Fibroblast of lung (primary cell): Measurements from ENCODE around the gene KRT20. TPM values are rescaled to one million over a fixed set of nuclear protein-coding genes. Genes with fewer than 3 reads are reported as not detected.

Source experiments
- DNase-seq, 2 donors: peaks; one replicate each; pipeline versions ENCODE4 v3.0.0 to v3.0.0-alpha.2; 2010; ENCODE audit warnings: low read depth in 2 of 2
- H2AFZ ChIP-seq: 2 replicates; pipeline ENCODE4 v1.5.1; 2012; ENCODE audit warnings: low read length, control low read depth, inconsistent platforms
- H3K27ac ChIP-seq: 2 replicates; pipeline ENCODE4 v1.5.1; 2011; ENCODE audit warnings: low read length, control low read depth; ENCODE audit not compliant: insufficient read depth
- H3K27me3 ChIP-seq: 2 replicates; pipeline ENCODE4 v1.5.1; 2011; ENCODE audit warnings: mild to moderate bottlenecking, low read length; ENCODE audit not compliant: control insufficient read depth, insufficient read depth
- H3K36me3 ChIP-seq: 2 replicates; pipeline ENCODE4 v1.5.1; 2011; ENCODE audit warnings: low read length; ENCODE audit not compliant: control insufficient read depth, insufficient read depth
- H3K4me1 ChIP-seq: 2 replicates; pipeline ENCODE4 v1.5.1; 2011; ENCODE audit warnings: low read length; ENCODE audit not compliant: control insufficient read depth, insufficient read depth; ENCODE audit errors: extremely low read depth
- H3K4me2 ChIP-seq: 2 replicates; pipeline ENCODE4 v1.5.1; 2011; ENCODE audit warnings: low read length, control low read depth; ENCODE audit not compliant: insufficient read depth; ENCODE audit errors: extremely low read depth
- H3K4me3 ChIP-seq, 4 experiments: fragments of 200-600 bp in 1 of 4; sonication (generic) in 1 of 4; replicated peaks in 1 of 4; 2 replicates each; pipeline ENCODE4 v1.5.1; 2011 to 2016; ENCODE audit warnings: low read length in 4 of 4, low read depth in 3 of 4, mild to moderate bottlenecking in 3 of 4, control low read depth in 2 of 4, inconsistent platforms in 1 of 4, mixed read lengths in 1 of 4; ENCODE audit not compliant: insufficient read depth in 1 of 4; ENCODE audit errors: control extremely low read depth in 1 of 4
- H3K79me2 ChIP-seq: 2 replicates; pipeline ENCODE4 v1.5.1; 2012; ENCODE audit warnings: mild to moderate bottlenecking, low read length, inconsistent platforms; ENCODE audit not compliant: control insufficient read depth, insufficient read depth
- H3K9ac ChIP-seq: 2 replicates; pipeline ENCODE4 v1.5.1; 2011; ENCODE audit warnings: mild to moderate bottlenecking, low read length, control low read depth; ENCODE audit not compliant: insufficient read depth
- H3K9me3 ChIP-seq: 2 replicates; pipeline ENCODE4 v1.5.1; 2012; ENCODE audit warnings: low read depth, low read length; ENCODE audit not compliant: control insufficient read depth, insufficient read depth
- H4K20me1 ChIP-seq: 2 replicates; pipeline ENCODE4 v1.5.1; 2011; ENCODE audit warnings: low read length; ENCODE audit not compliant: control insufficient read depth, insufficient read depth; ENCODE audit errors: extremely low read depth
- EZH2 ChIP-seq: IDR thresholded peaks from 2 replicates; pipeline ENCODE4 v1.5.1; 2012; ENCODE audit warnings: low read length, control low read depth, mild to moderate bottlenecking; ENCODE audit errors: missing control alignments
- polyA plus RNA-seq, 2 donors: library from polyadenylated mRNA; depleted of rRNA in 1 of 2; stranded (reverse) in 1 of 2; unstranded in 1 of 2; fragments of >200 nt; gene quantifications; 2 replicates each; pipeline ENCODE4 v1.2.1, GENCODE V29; 2011 to 2012; ENCODE audit warnings: missing spikeins in 1 of 2
- total RNA-seq: library from RNA; depleted of rRNA; stranded (reverse); fragments of >200 nt; gene quantifications from 2 replicates; pipeline ENCODE4 v1.2.1, GENCODE V29; 2014
- TF ChIP-seq, protein P1 (sequence below), 2 donors: IDR thresholded peaks in 1 of 2; conservative IDR thresholded peaks in 1 of 2; 1 replicate in 1 of 2; 2 replicates in 1 of 2; pipeline ENCODE4 v1.5.1; 2011 to 2012; ENCODE audit warnings: low read length in 2 of 2, control low read depth in 1 of 2, inconsistent platforms in 1 of 2, low read depth in 1 of 2, mild to moderate bottlenecking in 1 of 2

The KRT20 gene
- total and polyA plus RNA-seq, 2 donors (not counting 1 experiment from before 2014, with no cell fraction given), result not detected

DNA sequence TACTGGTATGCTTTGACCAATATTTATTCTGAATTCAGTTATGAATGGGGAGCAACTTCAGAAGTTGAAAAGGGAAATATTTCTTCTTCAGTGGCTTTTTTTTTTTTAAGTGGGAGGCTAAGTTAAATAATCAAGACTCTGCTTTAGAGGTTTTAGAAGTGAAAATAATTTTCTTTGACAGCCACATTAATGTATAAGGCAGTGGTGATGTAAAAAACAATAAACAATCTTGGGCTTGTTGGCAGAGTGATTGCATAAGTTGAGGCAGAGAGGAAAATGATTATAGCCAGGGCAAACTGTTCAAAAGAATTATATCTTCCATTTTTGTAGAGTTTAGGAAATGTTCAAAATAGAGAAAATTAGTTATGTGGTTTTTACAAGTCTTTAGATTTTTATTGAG lies 12.6 kb downstream of the KRT20 start:
- Histone ChIP-seq H3K9me3 (no peaks in the 10 kb centered on the region), H3K36me3 (no peaks in the 10 kb centered on the region), H2AFZ (no peak overlapping the region), H3K4me2 (no peak overlapping the region), H3K4me1 (no peaks in the 10 kb centered on the region), H3K9ac (no peak overlapping the region), H3K27ac (no peak overlapping the region), H3K27me3 (no peaks in the 10 kb centered on the region), H4K20me1 (no peaks in the 10 kb centered on the region), H3K4me3 (no peak overlapping the region), H3K79me2 (no peaks in the 10 kb centered on the region)
- TF ChIP-seq, protein P1, sequence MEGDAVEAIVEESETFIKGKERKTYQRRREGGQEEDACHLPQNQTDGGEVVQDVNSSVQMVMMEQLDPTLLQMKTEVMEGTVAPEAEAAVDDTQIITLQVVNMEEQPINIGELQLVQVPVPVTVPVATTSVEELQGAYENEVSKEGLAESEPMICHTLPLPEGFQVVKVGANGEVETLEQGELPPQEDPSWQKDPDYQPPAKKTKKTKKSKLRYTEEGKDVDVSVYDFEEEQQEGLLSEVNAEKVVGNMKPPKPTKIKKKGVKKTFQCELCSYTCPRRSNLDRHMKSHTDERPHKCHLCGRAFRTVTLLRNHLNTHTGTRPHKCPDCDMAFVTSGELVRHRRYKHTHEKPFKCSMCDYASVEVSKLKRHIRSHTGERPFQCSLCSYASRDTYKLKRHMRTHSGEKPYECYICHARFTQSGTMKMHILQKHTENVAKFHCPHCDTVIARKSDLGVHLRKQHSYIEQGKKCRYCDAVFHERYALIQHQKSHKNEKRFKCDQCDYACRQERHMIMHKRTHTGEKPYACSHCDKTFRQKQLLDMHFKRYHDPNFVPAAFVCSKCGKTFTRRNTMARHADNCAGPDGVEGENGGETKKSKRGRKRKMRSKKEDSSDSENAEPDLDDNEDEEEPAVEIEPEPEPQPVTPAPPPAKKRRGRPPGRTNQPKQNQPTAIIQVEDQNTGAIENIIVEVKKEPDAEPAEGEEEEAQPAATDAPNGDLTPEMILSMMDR (conservative IDR thresholded peaks at IDR 0.05 in 1 of 2, IDR thresholded peaks at IDR 0.05 in 1 of 2; ENCODE audit: low read depth in 1 of 2, low read length in 2 of 2), result no peak
- no peak for TF ChIP-seq EZH2
- peak; percentile 14 to 20 for DNase-seq

DNA sequence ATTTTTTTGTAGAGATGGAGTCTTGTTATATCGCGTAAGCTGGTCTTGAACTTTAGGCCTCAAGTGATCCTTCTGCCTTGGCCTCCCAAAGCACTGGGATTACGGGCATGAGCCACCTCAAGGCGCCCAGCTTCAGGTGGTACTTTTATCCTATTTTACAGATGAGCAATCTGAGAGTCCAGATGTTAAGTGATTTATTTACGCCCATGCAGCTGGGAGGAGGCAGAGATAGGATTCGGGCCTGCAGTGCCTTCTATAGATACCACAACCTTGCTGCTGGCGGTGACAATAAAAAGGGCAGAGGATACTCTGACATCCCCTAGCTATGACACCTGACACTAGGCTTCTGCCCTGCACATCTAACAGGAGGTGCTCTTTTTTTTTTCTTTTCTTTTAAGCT lies 13.7 kb downstream of the KRT20 start:
- H4K20me1 ChIP-seq, result no peaks in the 10 kb centered on the region
- no peak overlapping the region for H3K27ac ChIP-seq
- H3K79me2 ChIP-seq, result no peaks in the 10 kb centered on the region
- no peaks in the 10 kb centered on the region for H3K4me1 ChIP-seq
- H3K9me3 ChIP-seq, result no peaks in the 10 kb centered on the region
- TF ChIP-seq, protein P1 (conservative IDR thresholded peaks at IDR 0.05 in 1 of 2, IDR thresholded peaks at IDR 0.05 in 1 of 2; ENCODE audit: low read depth in 1 of 2, low read length in 2 of 2), result no peak
- TF ChIP-seq EZH2, result no peak
- no peak for DNase-seq
- H3K4me2 ChIP-seq, result no peak overlapping the region
- H2AFZ ChIP-seq, result no peak overlapping the region
- H3K4me3 ChIP-seq, result no peak overlapping the region
- no peak overlapping the region for H3K9ac ChIP-seq
- H3K27me3 ChIP-seq, result no peaks in the 10 kb centered on the region
- no peaks in the 10 kb centered on the region for H3K36me3 ChIP-seq

DNA sequence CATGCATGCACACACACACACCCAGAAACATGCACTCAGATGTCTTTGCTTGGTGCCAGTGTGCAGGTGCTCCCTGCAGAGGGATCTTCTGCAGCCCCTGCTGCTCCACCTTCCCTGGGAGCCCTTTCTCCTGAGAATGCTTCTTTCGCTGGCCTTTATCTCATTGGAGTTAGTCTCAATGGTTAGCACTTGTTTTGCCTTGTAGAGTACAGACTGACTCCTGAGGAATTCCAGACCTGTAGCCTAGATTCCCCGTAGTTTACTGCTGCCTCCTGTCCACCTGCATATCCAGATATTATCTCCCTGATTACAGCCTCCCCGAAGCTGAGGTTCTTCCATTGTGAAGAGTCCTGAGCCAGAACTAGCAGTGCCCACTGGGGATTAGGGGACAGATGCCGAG lies 14.9 kb downstream of the KRT20 start:
- Histone ChIP-seq H3K27ac (no peak overlapping the region), H3K79me2 (no peaks in the 10 kb centered on the region), H4K20me1 (no peaks in the 10 kb centered on the region), H3K9ac (no peak overlapping the region), H2AFZ (no peak overlapping the region), H3K4me3 (no peak overlapping the region), H3K36me3 (no peaks in the 10 kb centered on the region), H3K27me3 (no peaks in the 10 kb centered on the region), H3K4me1 (no peaks in the 10 kb centered on the region), H3K4me2 (no peak overlapping the region), H3K9me3 (no peaks in the 10 kb centered on the region)
- no peak for TF ChIP-seq EZH2
- TF ChIP-seq, protein P1 (conservative IDR thresholded peaks at IDR 0.05 in 1 of 2, IDR thresholded peaks at IDR 0.05 in 1 of 2; ENCODE audit: low read depth in 1 of 2, low read length in 2 of 2), result no peak
- DNase-seq, result no peak
